Measurements from ENCODE around the gene STK16.

Gene STK16

DNA sequence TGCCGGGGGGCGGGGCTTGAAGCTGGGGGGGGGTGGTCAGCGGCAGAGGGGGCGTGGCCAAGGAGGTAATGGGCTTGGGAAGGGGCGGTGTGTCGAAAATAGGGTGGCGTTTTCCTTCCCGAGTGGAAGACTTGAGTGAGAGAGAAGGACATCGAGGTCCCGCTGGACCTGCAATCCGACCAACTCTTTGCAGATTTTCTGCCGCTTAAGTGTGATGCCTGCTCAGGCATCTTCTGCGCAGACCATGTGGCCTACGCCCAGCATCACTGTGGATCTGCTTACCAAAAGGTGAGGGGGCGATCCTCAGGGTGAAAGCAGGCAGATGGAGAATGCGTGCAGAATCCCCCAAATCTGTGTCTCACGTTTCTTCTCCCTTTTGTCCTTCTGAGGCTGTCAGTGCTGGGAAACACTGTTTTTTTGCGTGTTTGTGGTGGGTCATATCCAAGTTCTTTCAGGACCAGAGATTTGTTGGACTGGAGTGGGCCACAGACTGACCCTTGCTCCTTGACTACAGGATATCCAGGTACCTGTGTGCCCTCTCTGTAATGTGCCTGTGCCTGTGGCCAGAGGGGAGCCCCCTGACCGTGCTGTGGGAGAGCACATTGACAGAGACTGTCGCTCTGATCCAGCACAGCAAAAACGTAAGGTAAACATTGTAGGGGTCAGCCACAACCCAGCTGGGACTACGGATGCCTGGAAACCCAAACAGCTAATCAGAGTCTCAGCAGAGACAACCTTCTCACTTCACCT lies 38.0 kb upstream of the STK16 start:
- peak overlapping the region; percentile 95 for H3K27ac ChIP-seq (ENCODE audit: low read depth, low read length)
- H3K9ac ChIP-seq (ENCODE audit: low read length) = peak overlapping the region; percentile 19
- H3K4me3 ChIP-seq (ENCODE audit: low read length) = peak overlapping the region; percentile 63
- peaks cover 11% of the 10 kb centered on the region for H3K36me3 ChIP-seq (ENCODE audit: control insufficient read depth, insufficient read depth, low read length)
- H3K4me1 ChIP-seq (ENCODE audit: control insufficient read depth, insufficient read depth, low read length) = peaks cover 12% of the 10 kb centered on the region
- no peaks in the 10 kb centered on the region for H3K27me3 ChIP-seq (ENCODE audit: control insufficient read depth, insufficient read depth, low read length)

DNA sequence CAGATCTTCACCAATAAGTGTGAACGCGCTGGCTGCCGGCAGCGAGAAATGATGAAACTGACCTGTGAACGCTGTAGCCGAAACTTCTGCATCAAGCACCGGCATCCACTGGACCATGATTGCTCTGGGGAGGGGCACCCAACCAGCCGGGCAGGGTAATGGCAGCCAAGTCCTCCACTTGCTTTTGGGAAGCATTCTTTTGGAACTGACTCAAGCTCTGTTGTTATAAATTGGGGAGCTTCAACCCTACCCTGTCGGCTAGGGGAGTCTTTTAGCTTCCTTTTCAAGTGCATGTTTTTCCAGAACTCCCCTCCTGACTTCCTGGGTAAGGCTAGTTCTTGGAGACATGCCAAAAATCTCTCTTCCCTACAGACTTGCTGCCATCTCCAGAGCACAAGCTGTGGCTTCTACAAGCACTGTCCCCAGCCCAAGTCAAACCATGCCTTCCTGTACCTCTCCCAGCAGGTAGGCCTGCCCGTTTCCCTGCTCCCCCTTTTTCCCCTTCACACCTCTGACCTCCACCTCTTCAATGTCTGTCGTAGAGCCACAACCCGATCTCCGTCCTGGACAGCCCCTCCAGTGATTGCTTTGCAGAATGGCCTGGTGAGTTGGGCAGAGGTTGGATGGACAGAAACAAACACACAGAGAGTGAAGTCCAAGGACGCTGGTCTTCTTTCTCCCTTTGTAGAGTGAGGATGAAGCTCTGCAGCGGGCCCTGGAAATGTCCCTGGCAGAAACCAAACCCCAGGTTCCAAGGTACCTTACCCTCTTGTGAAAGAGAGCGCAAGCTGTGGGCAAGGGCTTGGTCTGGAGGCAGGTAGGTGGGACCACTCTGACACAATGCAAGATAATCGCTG lies 37.2 kb upstream of the STK16 start:
- no peak overlapping the region for H3K27ac ChIP-seq (ENCODE audit: low read depth, low read length)
- H3K27me3 ChIP-seq (ENCODE audit: control insufficient read depth, insufficient read depth, low read length) = no peaks in the 10 kb centered on the region
- H3K4me3 ChIP-seq (ENCODE audit: low read length) = peak overlapping the region; percentile 63
- peaks cover 11% of the 10 kb centered on the region for H3K36me3 ChIP-seq (ENCODE audit: control insufficient read depth, insufficient read depth, low read length)
- H3K4me1 ChIP-seq (ENCODE audit: control insufficient read depth, insufficient read depth, low read length) = peaks cover 12% of the 10 kb centered on the region
- no peak overlapping the region for H3K9ac ChIP-seq (ENCODE audit: low read length)

DNA sequence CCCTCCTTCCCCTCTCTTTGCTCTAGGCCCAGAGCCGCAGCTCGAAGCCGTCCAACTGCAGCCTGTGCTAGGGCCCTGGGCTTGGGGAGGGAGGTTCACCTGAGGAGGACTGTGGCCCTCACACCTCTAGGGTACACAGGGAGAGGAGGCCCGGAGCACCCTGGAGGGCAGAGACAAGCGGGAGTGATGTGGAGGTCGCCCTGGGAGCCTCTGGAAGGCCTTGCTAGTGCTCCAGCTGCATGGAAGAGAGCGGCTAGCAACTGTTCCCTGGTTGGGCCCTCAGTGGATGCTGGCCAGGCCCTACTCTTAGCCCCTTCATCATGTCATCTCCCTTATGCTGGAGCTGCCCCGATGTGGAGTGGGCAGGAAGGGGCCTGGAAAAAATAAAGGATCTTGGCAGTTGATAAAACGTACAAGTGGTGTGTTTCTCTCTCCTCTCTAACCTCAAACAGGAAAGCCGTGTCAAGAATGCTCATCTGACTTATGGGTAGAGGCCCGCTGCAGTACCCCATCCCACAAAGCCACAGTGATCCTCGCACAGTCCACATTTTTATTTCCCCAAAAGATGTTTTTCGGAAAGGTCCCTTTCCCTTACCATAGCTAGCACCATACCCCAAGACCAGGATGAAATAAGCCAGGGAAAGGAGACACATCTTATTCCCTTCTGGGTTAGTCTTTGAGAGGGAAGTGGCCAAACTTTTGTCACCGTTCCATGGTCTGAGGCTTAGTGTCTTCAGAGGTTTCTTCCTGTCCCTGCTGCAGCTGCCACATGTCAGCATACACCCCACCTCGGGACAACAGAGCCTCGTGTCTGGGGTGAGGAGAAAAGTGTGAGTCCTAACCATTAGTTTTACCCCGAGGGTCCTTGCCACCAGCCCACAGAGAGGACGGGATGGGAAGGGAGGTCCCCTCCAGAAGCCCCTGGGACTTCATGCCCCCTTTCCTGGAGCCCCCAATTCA lies 35.8 kb upstream of the STK16 start:
- peaks cover 17% of the 10 kb centered on the region for H3K36me3 ChIP-seq (ENCODE audit: control insufficient read depth, insufficient read depth, low read length)
- no peak overlapping the region for H3K27ac ChIP-seq (ENCODE audit: low read depth, low read length)
- no peak overlapping the region for H3K4me3 ChIP-seq (ENCODE audit: low read length)
- no peak overlapping the region for H3K9ac ChIP-seq (ENCODE audit: low read length)
- H3K4me1 ChIP-seq (ENCODE audit: control insufficient read depth, insufficient read depth, low read length) = peaks cover 12% of the 10 kb centered on the region
- no peaks in the 10 kb centered on the region for H3K27me3 ChIP-seq (ENCODE audit: control insufficient read depth, insufficient read depth, low read length)

DNA sequence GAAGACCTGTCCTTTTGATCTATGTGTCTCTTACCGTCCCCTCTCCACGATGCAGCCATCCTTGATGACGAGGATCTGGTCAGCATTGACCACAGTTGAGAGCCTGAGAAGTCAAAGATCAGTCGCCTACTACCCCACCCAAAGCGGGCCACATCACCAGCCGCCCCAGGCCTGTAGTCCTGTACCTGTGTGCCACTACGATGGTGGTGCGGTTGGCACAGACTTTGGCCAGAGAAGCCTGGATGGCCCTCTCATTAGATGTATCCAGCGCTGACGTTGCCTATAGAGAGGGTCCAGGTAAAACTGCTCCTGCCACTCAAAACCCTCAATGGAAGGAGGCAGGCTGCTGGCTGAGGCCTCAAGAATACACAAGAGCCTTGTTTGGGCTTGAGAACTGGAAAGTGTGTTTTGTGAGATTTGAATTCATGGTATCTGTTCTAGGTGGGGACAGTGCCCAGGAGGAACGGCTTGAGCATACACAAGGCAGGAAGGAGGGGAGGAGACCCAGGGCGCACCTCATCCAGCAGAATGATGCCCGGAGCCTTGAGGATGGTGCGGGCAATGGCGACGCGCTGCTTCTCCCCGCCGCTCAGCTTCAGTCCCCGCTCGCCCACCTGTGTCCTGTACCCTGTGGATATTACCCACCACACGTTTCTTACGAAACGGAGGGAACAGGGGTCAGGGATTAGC lies 34.9 kb upstream of the STK16 start:
- no peak overlapping the region for H3K9ac ChIP-seq (ENCODE audit: low read length)
- no peak overlapping the region for H3K4me3 ChIP-seq (ENCODE audit: low read length)
- no peaks in the 10 kb centered on the region for H3K27me3 ChIP-seq (ENCODE audit: control insufficient read depth, insufficient read depth, low read length)
- no peak overlapping the region for H3K27ac ChIP-seq (ENCODE audit: low read depth, low read length)
- peaks cover 21% of the 10 kb centered on the region for H3K36me3 ChIP-seq (ENCODE audit: control insufficient read depth, insufficient read depth, low read length)
- peaks cover 12% of the 10 kb centered on the region for H3K4me1 ChIP-seq (ENCODE audit: control insufficient read depth, insufficient read depth, low read length)

DNA sequence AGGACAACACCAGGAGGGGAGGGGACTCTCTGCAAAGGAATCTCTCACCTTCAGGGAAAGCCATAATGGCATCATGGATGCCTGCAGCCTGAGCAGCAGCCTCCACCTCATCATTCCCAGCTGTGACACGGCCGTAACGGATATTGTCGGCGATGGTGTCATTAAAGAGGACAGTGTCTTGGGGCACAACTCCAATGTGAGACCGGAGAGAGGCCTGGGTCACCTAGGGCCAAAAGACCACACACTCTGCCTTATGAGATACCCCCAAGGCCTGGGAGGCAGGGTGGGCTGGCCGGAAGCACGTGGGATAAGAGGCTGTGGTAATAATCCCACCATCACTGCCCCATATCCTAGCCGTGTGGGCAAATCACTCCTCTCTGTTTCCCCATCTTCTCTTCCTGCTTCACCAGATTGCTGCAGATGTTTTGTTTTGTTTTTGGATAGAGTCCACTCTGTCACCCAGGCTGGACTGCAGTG lies 34.4 kb upstream of the STK16 start:
- H3K4me1 ChIP-seq (ENCODE audit: control insufficient read depth, insufficient read depth, low read length) = peaks cover 12% of the 10 kb centered on the region
- H3K36me3 ChIP-seq (ENCODE audit: control insufficient read depth, insufficient read depth, low read length) = peaks cover 21% of the 10 kb centered on the region
- no peaks in the 10 kb centered on the region for H3K27me3 ChIP-seq (ENCODE audit: control insufficient read depth, insufficient read depth, low read length)
- H3K4me3 ChIP-seq (ENCODE audit: low read length) = no peak overlapping the region
- H3K27ac ChIP-seq (ENCODE audit: low read depth, low read length) = no peak overlapping the region
- H3K9ac ChIP-seq (ENCODE audit: low read length) = no peak overlapping the region

DNA sequence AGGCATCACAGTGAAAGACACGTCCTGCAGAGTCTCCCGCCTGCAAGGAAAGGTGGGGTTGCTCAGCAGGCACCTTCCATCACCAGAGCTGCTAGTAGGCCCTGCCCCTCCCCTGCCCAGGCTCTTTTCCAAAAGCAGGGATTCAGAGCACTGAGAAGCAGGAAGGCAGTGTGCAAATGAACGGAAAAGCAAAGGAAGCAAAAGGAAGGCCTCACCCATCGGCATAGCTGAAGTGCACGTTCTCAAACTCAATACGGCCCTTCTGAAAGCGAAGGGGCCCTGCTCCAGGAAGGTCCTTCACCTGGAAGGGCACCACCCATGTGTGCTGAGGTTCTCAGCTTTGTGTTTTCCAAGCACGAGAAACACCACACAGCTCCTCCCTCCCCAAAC lies 32.3 kb upstream of the STK16 start:
- Histone ChIP-seq H3K27ac (ENCODE audit: low read depth, low read length) (no peak overlapping the region), H3K4me1 (ENCODE audit: control insufficient read depth, insufficient read depth, low read length) (peaks cover 3% of the 10 kb centered on the region), H3K36me3 (ENCODE audit: control insufficient read depth, insufficient read depth, low read length) (peaks cover 21% of the 10 kb centered on the region), H3K4me3 (ENCODE audit: low read length) (no peak overlapping the region), H3K9ac (ENCODE audit: low read length) (no peak overlapping the region), H3K27me3 (ENCODE audit: control insufficient read depth, insufficient read depth, low read length) (no peaks in the 10 kb centered on the region)

DNA sequence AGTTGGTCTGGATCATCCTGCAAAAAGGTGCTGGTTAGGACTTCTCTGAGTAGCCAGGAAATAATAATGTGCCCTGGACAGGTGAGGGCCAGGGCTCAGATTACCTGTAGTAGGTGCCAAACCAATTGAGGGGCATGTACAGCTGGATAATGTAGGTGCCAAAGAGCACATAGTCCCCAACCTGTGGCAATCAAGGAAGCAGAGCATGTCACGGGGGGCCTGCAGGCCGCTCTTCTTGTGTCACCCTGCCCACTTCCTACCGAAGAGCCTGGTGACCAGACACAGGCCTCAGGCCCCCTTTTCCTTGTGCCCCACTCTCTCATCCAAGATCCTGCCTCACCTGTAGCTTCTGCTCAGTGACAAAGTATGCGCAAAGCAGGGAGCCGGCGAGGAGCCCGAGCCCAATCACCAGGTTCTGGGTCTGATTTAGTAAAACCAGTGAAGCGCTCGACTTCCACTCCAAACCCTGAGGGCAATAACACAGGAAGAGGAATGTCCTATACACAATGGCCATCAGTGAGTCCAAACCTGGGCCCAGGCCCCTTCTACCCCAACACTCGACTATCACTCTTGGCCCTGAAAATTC lies 31.7 kb upstream of the STK16 start:
- no peak overlapping the region for H3K27ac ChIP-seq (ENCODE audit: low read depth, low read length)
- peaks cover 17% of the 10 kb centered on the region for H3K36me3 ChIP-seq (ENCODE audit: control insufficient read depth, insufficient read depth, low read length)
- H3K4me1 ChIP-seq (ENCODE audit: control insufficient read depth, insufficient read depth, low read length) = peaks cover 3% of the 10 kb centered on the region

DNA sequence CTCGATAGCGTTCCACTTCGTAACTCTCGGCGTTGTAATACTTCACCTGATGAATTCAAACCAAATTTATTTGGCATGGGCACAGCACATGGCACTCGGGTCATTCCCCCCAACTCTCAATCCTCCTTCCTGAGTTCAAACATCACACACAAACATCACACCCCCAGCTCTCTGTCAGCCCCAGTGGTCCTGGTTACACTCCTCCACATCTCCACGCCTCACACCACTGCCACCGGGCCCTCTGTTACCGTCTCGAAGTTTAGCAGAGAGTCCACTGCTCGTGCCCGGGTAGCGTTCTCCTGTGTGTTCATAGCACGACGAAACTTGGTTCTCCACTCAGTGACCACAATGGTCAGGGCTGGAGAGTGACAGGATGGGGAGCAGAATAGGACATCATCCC lies 31.1 kb upstream of the STK16 start:
- no peak overlapping the region for H3K27ac ChIP-seq (ENCODE audit: low read depth, low read length)
- H3K9ac ChIP-seq (ENCODE audit: low read length) = no peak overlapping the region
- no peak overlapping the region for H3K4me3 ChIP-seq (ENCODE audit: low read length)
- peaks cover 4% of the 10 kb centered on the region for H3K4me1 ChIP-seq (ENCODE audit: control insufficient read depth, insufficient read depth, low read length)
- no peaks in the 10 kb centered on the region for H3K27me3 ChIP-seq (ENCODE audit: control insufficient read depth, insufficient read depth, low read length)
- H3K36me3 ChIP-seq (ENCODE audit: control insufficient read depth, insufficient read depth, low read length) = peaks cover 12% of the 10 kb centered on the region

More for the DNA sequence above, 31.7 kb upstream of the STK16 start:
- Histone ChIP-seq H3K4me3 (ENCODE audit: low read length) (no peak overlapping the region), H3K27me3 (ENCODE audit: control insufficient read depth, insufficient read depth, low read length) (no peaks in the 10 kb centered on the region), H3K9ac (ENCODE audit: low read length) (no peak overlapping the region)

DNA sequence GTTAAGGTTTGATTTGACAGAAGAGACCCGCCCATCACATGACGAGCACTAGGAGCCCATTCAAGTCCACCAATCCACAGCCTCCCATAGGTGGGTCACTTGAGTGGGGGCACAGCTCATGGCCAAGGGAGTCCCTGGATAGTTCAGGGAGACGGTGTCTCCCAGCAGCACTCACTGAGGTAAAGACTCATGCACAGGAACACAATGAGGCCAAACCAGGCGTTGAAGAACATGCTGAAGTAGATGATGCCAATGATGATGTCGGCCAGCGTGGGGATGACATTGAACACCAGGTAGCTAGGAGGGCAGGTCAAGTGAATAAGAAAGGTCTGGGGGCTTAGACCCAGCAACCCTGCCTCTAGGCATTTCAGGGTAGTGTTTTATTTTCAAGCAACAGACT lies 30.5 kb upstream of the STK16 start:
- Histone ChIP-seq H3K27me3 (ENCODE audit: control insufficient read depth, insufficient read depth, low read length) (no peaks in the 10 kb centered on the region), H3K36me3 (ENCODE audit: control insufficient read depth, insufficient read depth, low read length) (peaks cover 11% of the 10 kb centered on the region), H3K4me3 (ENCODE audit: low read length) (no peak overlapping the region), H3K4me1 (ENCODE audit: control insufficient read depth, insufficient read depth, low read length) (peaks cover 11% of the 10 kb centered on the region), H3K27ac (ENCODE audit: low read depth, low read length) (no peak overlapping the region), H3K9ac (ENCODE audit: low read length) (no peak overlapping the region)

DNA sequence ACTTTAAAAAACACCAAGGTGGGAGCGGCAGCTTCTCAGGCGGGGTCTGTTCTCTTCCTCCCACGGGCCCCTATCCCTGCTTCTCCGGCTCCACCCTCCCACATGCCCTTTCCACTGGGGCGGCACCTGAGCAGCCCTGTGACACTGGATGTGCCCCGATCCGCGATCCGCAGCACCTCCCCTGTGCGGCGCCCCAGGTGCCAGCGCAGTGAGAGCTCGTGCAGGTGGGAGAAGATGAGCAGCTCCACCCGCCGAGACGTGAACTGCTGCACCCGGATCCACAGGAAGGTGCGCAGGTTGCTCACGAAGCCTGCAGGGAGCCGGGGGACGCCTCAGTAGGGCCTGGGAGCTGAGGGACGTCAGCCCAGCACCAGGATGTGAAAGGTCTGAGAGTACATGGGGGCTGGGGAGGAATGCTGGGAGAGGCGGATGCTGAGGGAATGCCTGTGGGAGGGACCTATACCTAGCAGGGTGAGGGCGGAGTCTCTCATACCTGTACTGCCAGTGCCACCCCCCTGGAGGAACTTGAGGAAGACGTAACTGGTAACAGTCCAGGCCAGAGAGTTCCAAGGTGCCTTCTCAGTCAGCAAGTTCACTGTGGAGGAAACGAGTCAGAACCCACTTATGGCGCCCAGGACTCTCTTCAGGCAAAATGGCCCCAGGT lies 29.3 kb upstream of the STK16 start:
- H3K9ac ChIP-seq (ENCODE audit: low read length) = no peak overlapping the region
- no peak overlapping the region for H3K27ac ChIP-seq (ENCODE audit: low read depth, low read length)
- no peaks in the 10 kb centered on the region for H3K27me3 ChIP-seq (ENCODE audit: control insufficient read depth, insufficient read depth, low read length)
- H3K4me1 ChIP-seq (ENCODE audit: control insufficient read depth, insufficient read depth, low read length) = peaks cover 12% of the 10 kb centered on the region
- H3K36me3 ChIP-seq (ENCODE audit: control insufficient read depth, insufficient read depth, low read length) = peaks cover 15% of the 10 kb centered on the region
- no peak overlapping the region for H3K4me3 ChIP-seq (ENCODE audit: low read length)

DNA sequence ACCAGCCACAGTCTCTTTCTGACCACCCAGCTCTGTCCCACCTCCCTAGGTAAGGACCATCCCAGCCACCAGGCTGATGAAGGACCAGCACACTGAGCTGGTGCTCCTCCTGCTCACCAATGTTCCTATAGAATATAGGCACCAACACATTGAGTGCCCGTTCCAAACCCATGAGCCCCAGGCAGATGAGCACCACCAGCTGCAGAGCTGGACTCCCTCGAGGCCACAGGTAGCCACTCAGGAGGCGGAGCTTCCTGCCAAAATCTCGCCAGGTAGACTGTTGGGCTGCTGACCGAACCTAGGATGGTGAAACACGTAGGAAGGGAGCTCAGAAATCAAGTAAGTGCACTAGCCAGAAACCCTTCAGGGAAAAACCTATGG lies 28.8 kb upstream of the STK16 start:
- Histone ChIP-seq H3K4me3 (ENCODE audit: low read length) (no peak overlapping the region), H3K9ac (ENCODE audit: low read length) (no peak overlapping the region), H3K27me3 (ENCODE audit: control insufficient read depth, insufficient read depth, low read length) (no peaks in the 10 kb centered on the region), H3K4me1 (ENCODE audit: control insufficient read depth, insufficient read depth, low read length) (peaks cover 12% of the 10 kb centered on the region), H3K36me3 (ENCODE audit: control insufficient read depth, insufficient read depth, low read length) (peaks cover 20% of the 10 kb centered on the region), H3K27ac (ENCODE audit: low read depth, low read length) (no peak overlapping the region)

Data from rectal smooth muscle tissue (tissue), 1 donor.